ENCODE results near the gene TMEM209. TPM values are rescaled to one million over a fixed set of nuclear protein-coding genes. Genes with fewer than 3 reads are reported as not detected.
"Not testable (repeated sequence)": the region's sequence is repeated elsewhere in the genome, so short reads cannot be mapped to it uniquely, and the experiment has no call there.

The TMEM209 gene
- polyA plus RNA-seq, 1 donor from 2014 or later = 14.6 TPM

GRCh38 chr7:130127821-130128317, 77.3 kb downstream of the TMEM209 start:
- no peak overlapping the region for H2AFZ ChIP-seq (ENCODE audit: low read depth, low read length)
- no peaks in the 10 kb centered on the region for H3F3A ChIP-seq (ENCODE audit: insufficient read depth, low read length, poor library complexity, severe bottlenecking)
- no peaks in the 10 kb centered on the region for H3K79me2 ChIP-seq (replicated peaks; ENCODE audit: insufficient read depth, low read length)
- peaks cover 20% of the 10 kb centered on the region for H3K36me3 ChIP-seq (ENCODE audit: insufficient read depth, low read length)
- H3K4me3 ChIP-seq (ENCODE audit: low read length) = no peak overlapping the region
- no peak overlapping the region for H3K9ac ChIP-seq (ENCODE audit: low read length)
- H3K4me2 ChIP-seq (ENCODE audit: low read length) = no peak overlapping the region
- TF ChIP-seq EP300 (conservative IDR thresholded peaks at IDR 0.05; ENCODE audit: poor library complexity, severe bottlenecking) (no peak), SMC3 (conservative IDR thresholded peaks at IDR 0.05; ENCODE audit: poor library complexity) (no peak), RAD21 (conservative IDR thresholded peaks at IDR 0.05) (no peak), CTCF (IDR thresholded peaks at IDR 0.05; ENCODE audit: poor library complexity, severe bottlenecking) (no peak), MXI1 (conservative IDR thresholded peaks at IDR 0.05; ENCODE audit: poor library complexity, severe bottlenecking) (no peak), REST (IDR thresholded peaks at IDR 0.05; ENCODE audit: borderline replicate concordance) (no peak), EZH2 (IDR thresholded peaks at IDR 0.05; ENCODE audit: borderline replicate concordance, insufficient read depth, low read length, poor library complexity, severe bottlenecking) (no peak), TAF1 (IDR thresholded peaks at IDR 0.05; ENCODE audit: low read depth) (no peak), POLR2AphosphoS5 (IDR thresholded peaks at IDR 0.05) (no peak)
- no peaks in the 10 kb centered on the region for H3K9me2 ChIP-seq (ENCODE audit: insufficient read depth, low read length)
- no peaks in the 10 kb centered on the region for H3K27me3 ChIP-seq (ENCODE audit: insufficient read depth, low read depth, low read length)
- no peaks in the 10 kb centered on the region for H3K9me3 ChIP-seq (ENCODE audit: low read length)
- no peaks in the 10 kb centered on the region for H4K20me1 ChIP-seq (ENCODE audit: insufficient read depth)
- no peak overlapping the region for H3K27ac ChIP-seq (ENCODE audit: low read length)

GRCh38 chr7:130127404-130127803, 77.8 kb downstream of the TMEM209 start:
- Histone ChIP-seq H3K9ac (ENCODE audit: low read length) (no peak overlapping the region), H4K20me1 (ENCODE audit: insufficient read depth) (no peaks in the 10 kb centered on the region), H3K36me3 (ENCODE audit: insufficient read depth, low read length) (peaks cover 24% of the 10 kb centered on the region), H3K79me2 (replicated peaks; ENCODE audit: insufficient read depth, low read length) (no peaks in the 10 kb centered on the region), H3K27ac (ENCODE audit: low read length) (no peak overlapping the region), H3K4me2 (ENCODE audit: low read length) (no peak overlapping the region), H3F3A (ENCODE audit: insufficient read depth, low read length, poor library complexity, severe bottlenecking) (no peaks in the 10 kb centered on the region), H3K27me3 (ENCODE audit: insufficient read depth, low read depth, low read length) (no peaks in the 10 kb centered on the region), H2AFZ (ENCODE audit: low read depth, low read length) (no peak overlapping the region), H3K9me3 (ENCODE audit: low read length) (no peaks in the 10 kb centered on the region), H3K4me3 (ENCODE audit: low read length) (no peak overlapping the region), H3K9me2 (ENCODE audit: insufficient read depth, low read length) (no peaks in the 10 kb centered on the region)
- TF ChIP-seq SMC3 (conservative IDR thresholded peaks at IDR 0.05; ENCODE audit: poor library complexity) = no peak
- no peak for TF ChIP-seq POLR2AphosphoS5 (IDR thresholded peaks at IDR 0.05)
- no peak for TF ChIP-seq RAD21 (conservative IDR thresholded peaks at IDR 0.05)
- TF ChIP-seq REST (IDR thresholded peaks at IDR 0.05; ENCODE audit: borderline replicate concordance) = no peak
- no peak for TF ChIP-seq EZH2 (IDR thresholded peaks at IDR 0.05; ENCODE audit: borderline replicate concordance, insufficient read depth, low read length, poor library complexity, severe bottlenecking)
- no peak for TF ChIP-seq EP300 (conservative IDR thresholded peaks at IDR 0.05; ENCODE audit: poor library complexity, severe bottlenecking)
- TF ChIP-seq MXI1 (conservative IDR thresholded peaks at IDR 0.05; ENCODE audit: poor library complexity, severe bottlenecking) = no peak
- no peak for TF ChIP-seq TAF1 (IDR thresholded peaks at IDR 0.05; ENCODE audit: low read depth)
- TF ChIP-seq CTCF (IDR thresholded peaks at IDR 0.05; ENCODE audit: poor library complexity, severe bottlenecking) = no peak

- not testable (repeated sequence) for H3K27ac ChIP-seq (ENCODE audit: low read length); H3F3A ChIP-seq (ENCODE audit: insufficient read depth, low read length, poor library complexity, severe bottlenecking)
Observed at GRCh38 chr7:130126840-130127239, 78.4 kb downstream of the TMEM209 start.

More at GRCh38 chr7:130126840-130127239, 78.4 kb downstream of the TMEM209 start:
- not testable (repeated sequence) for H3K4me2 ChIP-seq (ENCODE audit: low read length); H3K9ac ChIP-seq (ENCODE audit: low read length); H4K20me1 ChIP-seq (ENCODE audit: insufficient read depth); H3K9me2 ChIP-seq (ENCODE audit: insufficient read depth, low read length); H3K4me3 ChIP-seq (ENCODE audit: low read length); H3K9me3 ChIP-seq (ENCODE audit: low read length); H3K27me3 ChIP-seq (ENCODE audit: insufficient read depth, low read depth, low read length); H3K79me2 ChIP-seq (replicated peaks; ENCODE audit: insufficient read depth, low read length); H2AFZ ChIP-seq (ENCODE audit: low read depth, low read length)
- H3K36me3 ChIP-seq (ENCODE audit: insufficient read depth, low read length) = peaks cover 26% of the 10 kb centered on the region
